ENCODE results near the gene DIPK2B. TPM values are rescaled to one million over a fixed set of nuclear protein-coding genes. Genes with fewer than 3 reads are reported as not detected.

The DIPK2B gene
- total and polyA plus RNA-seq, 2 donors = 1.9 to 3.9 TPM

DNA sequence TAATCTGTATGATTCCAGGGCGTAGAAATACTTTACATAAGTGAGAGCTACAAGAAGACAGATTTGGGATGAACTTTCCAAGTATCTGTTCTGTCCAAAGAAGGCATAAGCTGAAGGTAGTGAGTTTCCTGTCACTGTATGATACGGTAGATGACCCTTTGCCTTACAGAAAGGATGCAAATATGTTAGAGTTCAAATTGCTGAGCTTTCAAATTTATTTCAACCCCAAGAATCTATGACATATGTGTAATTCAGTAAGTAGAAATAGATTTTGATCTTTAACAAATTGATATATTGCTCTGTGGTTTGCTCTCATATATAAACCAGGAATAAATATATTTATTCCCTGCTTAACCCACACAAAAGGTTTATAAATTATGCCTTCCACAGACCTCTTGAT lies 16.5 kb downstream of the DIPK2B start:
- no peaks in the 10 kb centered on the region for H3K36me3 ChIP-seq (ENCODE audit: control insufficient read depth in 2 of 2, insufficient read depth in 2 of 2, low read length in 1 of 2)
- no peak overlapping the region for H3K4me3 ChIP-seq (ENCODE audit: low read length in 2 of 2)
- no peak for DNase-seq (ENCODE audit: low read depth in 6 of 9, low spot score in 9 of 9)
- H3K9me3 ChIP-seq (ENCODE audit: control insufficient read depth in 2 of 2, insufficient read depth in 1 of 2, low read length in 1 of 2) = no peaks in the 10 kb centered on the region
- WGBS = 100% methylated on average over 2 of the region's 2 CpGs
- no peak overlapping the region for H3K27ac ChIP-seq (ENCODE audit: low read depth in 1 of 2, low read length in 1 of 2)
- no peaks in the 10 kb centered on the region for H3K27me3 ChIP-seq (ENCODE audit: control insufficient read depth in 2 of 2, insufficient read depth in 1 of 2, low read length in 1 of 2)
- peaks cover 0 to 4% of the 10 kb centered on the region in 2 donors for H3K4me1 ChIP-seq (ENCODE audit: control insufficient read depth in 2 of 2, insufficient read depth in 2 of 2, low read length in 2 of 2)

DNA sequence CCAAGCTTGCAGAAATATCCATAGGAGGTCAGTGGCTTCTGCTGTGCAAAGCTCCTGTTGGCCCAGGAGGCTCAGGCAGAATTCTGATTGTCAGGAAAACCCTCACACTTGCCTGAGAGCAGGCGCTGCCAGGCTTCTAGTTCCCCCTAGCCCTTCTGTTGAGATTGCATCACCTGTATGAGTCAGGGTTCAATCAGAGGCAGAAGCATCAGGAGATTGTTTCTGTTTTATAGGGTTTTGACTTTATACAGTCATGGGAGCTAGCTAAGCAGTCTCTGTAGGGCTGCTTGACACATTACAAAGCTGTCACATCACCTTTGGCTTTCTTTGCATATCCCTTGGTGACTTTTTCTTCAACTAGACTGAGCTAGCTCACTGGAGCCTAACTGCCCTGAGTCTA lies 27.8 kb downstream of the DIPK2B start:
- no peaks in the 10 kb centered on the region for H3K9me3 ChIP-seq (ENCODE audit: control insufficient read depth in 2 of 2, insufficient read depth in 1 of 2, low read length in 1 of 2)
- no peak for DNase-seq (ENCODE audit: low read depth in 6 of 9, low spot score in 9 of 9)
- H3K27ac ChIP-seq (ENCODE audit: low read depth in 1 of 2, low read length in 1 of 2) = no peak overlapping the region
- H3K36me3 ChIP-seq (ENCODE audit: control insufficient read depth in 2 of 2, insufficient read depth in 2 of 2, low read length in 1 of 2) = no peaks in the 10 kb centered on the region
- H3K4me1 ChIP-seq (ENCODE audit: control insufficient read depth in 2 of 2, insufficient read depth in 2 of 2, low read length in 2 of 2) = no peaks in the 10 kb centered on the region
- no peaks in the 10 kb centered on the region for H3K27me3 ChIP-seq (ENCODE audit: control insufficient read depth in 2 of 2, insufficient read depth in 1 of 2, low read length in 1 of 2)
- no peak overlapping the region for H3K4me3 ChIP-seq (ENCODE audit: low read length in 2 of 2)
- 67% methylated on average over 1 of the region's 1 CpG for WGBS

DNA sequence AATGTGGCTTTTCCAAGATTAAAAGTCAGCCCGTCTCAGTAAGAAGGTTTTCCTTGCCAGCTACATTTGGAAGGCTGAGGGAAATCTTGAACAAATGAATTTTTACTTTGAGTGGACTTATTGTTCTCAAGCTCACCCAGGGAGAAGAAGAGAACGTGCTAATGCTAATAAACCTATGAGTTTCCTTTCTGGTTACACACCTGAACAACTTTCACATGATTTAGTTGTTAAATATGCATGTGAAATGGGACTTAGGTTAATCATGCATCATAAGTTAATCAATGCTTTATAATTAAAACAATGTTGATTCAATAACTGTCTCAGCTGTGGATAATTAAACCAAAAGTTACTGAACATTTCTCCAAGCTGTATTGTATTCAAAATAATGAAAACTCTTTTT lies 33.9 kb downstream of the DIPK2B start:
- Histone ChIP-seq H3K36me3 (ENCODE audit: control insufficient read depth in 2 of 2, insufficient read depth in 2 of 2, low read length in 1 of 2) (no peaks in the 10 kb centered on the region), H3K27ac (ENCODE audit: low read depth in 1 of 2, low read length in 1 of 2) (no peak overlapping the region), H3K9me3 (ENCODE audit: control insufficient read depth in 2 of 2, insufficient read depth in 1 of 2, low read length in 1 of 2) (no peaks in the 10 kb centered on the region), H3K4me1 (ENCODE audit: control insufficient read depth in 2 of 2, insufficient read depth in 2 of 2, low read length in 2 of 2) (no peaks in the 10 kb centered on the region), H3K27me3 (ENCODE audit: control insufficient read depth in 2 of 2, insufficient read depth in 1 of 2, low read length in 1 of 2) (no peaks in the 10 kb centered on the region), H3K4me3 (ENCODE audit: low read length in 2 of 2) (no peak overlapping the region)
- 88% methylated on average over 2 of the region's 2 CpGs for WGBS
- no peak for DNase-seq (ENCODE audit: low read depth in 6 of 9, low spot score in 9 of 9)

DNA sequence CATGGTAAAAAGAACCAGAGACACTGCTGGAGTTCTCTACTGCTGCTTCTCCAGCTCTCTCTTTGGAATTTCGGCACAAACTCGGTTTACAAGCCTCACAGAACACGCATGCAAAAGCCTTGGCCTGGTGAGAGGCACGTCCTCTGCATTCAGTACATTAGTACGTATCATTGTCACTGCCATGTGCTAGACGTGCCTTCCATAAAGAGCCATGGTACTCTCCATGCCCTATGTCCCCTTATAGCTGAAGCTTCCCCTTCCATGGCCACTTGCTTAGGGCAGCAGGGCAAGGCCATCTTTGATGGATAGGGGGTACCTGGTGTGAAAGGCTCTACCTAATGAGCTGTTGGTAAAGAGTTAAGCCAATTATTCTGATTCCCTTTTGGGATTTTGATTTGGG lies 35.0 kb downstream of the DIPK2B start:
- 94% methylated on average over 6 of the region's 6 CpGs for WGBS
- Histone ChIP-seq H3K4me1 (ENCODE audit: control insufficient read depth in 2 of 2, insufficient read depth in 2 of 2, low read length in 2 of 2) (no peaks in the 10 kb centered on the region), H3K4me3 (ENCODE audit: low read length in 2 of 2) (no peak overlapping the region), H3K27me3 (ENCODE audit: control insufficient read depth in 2 of 2, insufficient read depth in 1 of 2, low read length in 1 of 2) (no peaks in the 10 kb centered on the region), H3K9me3 (ENCODE audit: control insufficient read depth in 2 of 2, insufficient read depth in 1 of 2, low read length in 1 of 2) (no peaks in the 10 kb centered on the region), H3K27ac (ENCODE audit: low read depth in 1 of 2, low read length in 1 of 2) (no peak overlapping the region), H3K36me3 (ENCODE audit: control insufficient read depth in 2 of 2, insufficient read depth in 2 of 2, low read length in 1 of 2) (no peaks in the 10 kb centered on the region)
- no peak for DNase-seq (ENCODE audit: low read depth in 6 of 9, low spot score in 9 of 9)

DNA sequence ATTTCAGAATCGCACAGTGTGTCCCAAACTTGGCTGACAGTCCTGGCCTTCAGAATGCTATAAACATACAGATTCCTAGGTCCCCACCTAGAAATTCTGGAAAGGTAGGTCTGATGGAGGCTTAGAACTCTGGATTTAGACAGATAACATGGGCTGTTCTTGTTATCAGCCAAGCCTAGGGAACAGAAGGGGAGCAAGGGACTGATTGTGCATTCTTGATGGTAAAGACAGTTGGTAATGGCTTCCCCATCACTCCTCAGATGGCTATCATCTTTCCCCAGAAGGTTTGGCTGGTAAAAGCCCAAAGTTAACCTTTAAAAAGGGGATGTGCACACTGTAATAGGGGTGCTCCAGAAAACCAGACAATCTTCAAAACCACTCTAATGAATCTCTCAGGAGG lies 35.7 kb downstream of the DIPK2B start:
- Histone ChIP-seq H3K4me1 (ENCODE audit: control insufficient read depth in 2 of 2, insufficient read depth in 2 of 2, low read length in 2 of 2) (no peaks in the 10 kb centered on the region), H3K4me3 (ENCODE audit: low read length in 2 of 2) (no peak overlapping the region), H3K36me3 (ENCODE audit: control insufficient read depth in 2 of 2, insufficient read depth in 2 of 2, low read length in 1 of 2) (no peaks in the 10 kb centered on the region), H3K9me3 (ENCODE audit: control insufficient read depth in 2 of 2, insufficient read depth in 1 of 2, low read length in 1 of 2) (no peaks in the 10 kb centered on the region), H3K27ac (ENCODE audit: low read depth in 1 of 2, low read length in 1 of 2) (no peak overlapping the region), H3K27me3 (ENCODE audit: control insufficient read depth in 2 of 2, insufficient read depth in 1 of 2, low read length in 1 of 2) (no peaks in the 10 kb centered on the region)
- DNase-seq (ENCODE audit: low read depth in 6 of 9, low spot score in 9 of 9) = no peak
- 97% methylated on average over 1 of the region's 1 CpG for WGBS

DNA sequence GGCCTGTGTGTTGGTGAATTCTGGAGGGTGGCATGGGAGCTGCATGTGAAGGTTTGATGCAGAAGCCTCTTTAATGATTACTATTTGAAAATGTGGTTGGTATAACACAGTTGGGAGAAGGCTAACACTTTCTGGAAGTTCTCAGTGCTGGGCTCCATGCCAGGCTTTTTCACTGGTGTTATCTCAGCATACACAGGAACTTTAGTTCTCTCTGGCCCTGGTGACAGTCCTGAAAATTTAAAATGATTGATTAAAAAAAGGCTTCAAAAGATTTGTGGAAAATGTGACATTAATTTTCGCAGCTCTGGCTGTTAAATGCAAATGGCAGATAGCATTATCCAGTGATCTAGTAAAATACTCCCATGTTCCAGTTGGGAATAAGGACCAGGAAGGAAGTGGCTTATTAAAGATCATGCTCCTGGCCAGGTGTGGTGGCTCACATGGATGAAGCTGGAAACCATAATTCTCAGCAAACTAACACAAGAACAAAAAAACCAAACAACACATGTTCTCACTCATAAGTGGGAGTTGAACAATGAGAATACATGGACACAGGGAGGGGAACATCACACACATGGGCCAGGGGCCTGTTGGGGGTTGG lies 36.6 kb downstream of the DIPK2B start:
- no peak for DNase-seq (ENCODE audit: low read depth in 6 of 9, low spot score in 9 of 9)
- Histone ChIP-seq H3K4me1 (ENCODE audit: control insufficient read depth in 2 of 2, insufficient read depth in 2 of 2, low read length in 2 of 2) (no peaks in the 10 kb centered on the region), H3K9me3 (ENCODE audit: control insufficient read depth in 2 of 2, insufficient read depth in 1 of 2, low read length in 1 of 2) (no peaks in the 10 kb centered on the region), H3K4me3 (ENCODE audit: low read length in 2 of 2) (no peak overlapping the region), H3K27me3 (ENCODE audit: control insufficient read depth in 2 of 2, insufficient read depth in 1 of 2, low read length in 1 of 2) (no peaks in the 10 kb centered on the region), H3K36me3 (ENCODE audit: control insufficient read depth in 2 of 2, insufficient read depth in 2 of 2, low read length in 1 of 2) (no peaks in the 10 kb centered on the region), H3K27ac (ENCODE audit: low read depth in 1 of 2, low read length in 1 of 2) (no peak overlapping the region)
- WGBS = 67% methylated on average over 1 of the region's 1 CpG

DNA sequence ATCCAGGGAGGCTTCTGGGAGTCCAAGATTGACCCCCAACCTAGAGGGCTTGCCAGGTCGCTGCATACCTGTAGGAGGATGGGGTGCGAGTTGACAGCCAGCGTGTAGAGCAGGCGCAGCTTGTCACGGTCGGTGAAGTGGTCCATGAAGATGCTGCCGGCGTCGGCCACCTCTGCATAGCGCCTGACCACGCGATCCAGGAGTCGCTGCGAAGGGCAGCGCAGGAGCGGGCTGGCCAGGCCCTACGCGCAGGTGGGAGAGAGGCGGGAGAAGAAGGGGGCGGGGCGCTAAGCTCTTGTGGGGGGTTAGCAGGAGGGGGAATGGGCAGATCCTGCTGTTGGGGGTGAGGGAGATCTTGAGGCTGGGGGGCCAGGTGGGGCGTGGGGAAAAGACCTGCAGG lies 43.0 kb downstream of the DIPK2B start:
- Histone ChIP-seq H3K27ac (ENCODE audit: low read depth in 1 of 2, low read length in 1 of 2) (no peak overlapping the region), H3K36me3 (ENCODE audit: control insufficient read depth in 2 of 2, insufficient read depth in 2 of 2, low read length in 1 of 2) (no peaks in the 10 kb centered on the region), H3K27me3 (ENCODE audit: control insufficient read depth in 2 of 2, insufficient read depth in 1 of 2, low read length in 1 of 2) (no peaks in the 10 kb centered on the region), H3K9me3 (ENCODE audit: control insufficient read depth in 2 of 2, insufficient read depth in 1 of 2, low read length in 1 of 2) (peaks cover 0 to 3% of the 10 kb centered on the region in 2 donors), H3K4me1 (ENCODE audit: control insufficient read depth in 2 of 2, insufficient read depth in 2 of 2, low read length in 2 of 2) (no peaks in the 10 kb centered on the region), H3K4me3 (ENCODE audit: low read length in 2 of 2) (no peak overlapping the region)
- 96% methylated on average over 22 of the region's 22 CpGs for WGBS
- no peak for DNase-seq (ENCODE audit: low read depth in 6 of 9, low spot score in 9 of 9)

DNA sequence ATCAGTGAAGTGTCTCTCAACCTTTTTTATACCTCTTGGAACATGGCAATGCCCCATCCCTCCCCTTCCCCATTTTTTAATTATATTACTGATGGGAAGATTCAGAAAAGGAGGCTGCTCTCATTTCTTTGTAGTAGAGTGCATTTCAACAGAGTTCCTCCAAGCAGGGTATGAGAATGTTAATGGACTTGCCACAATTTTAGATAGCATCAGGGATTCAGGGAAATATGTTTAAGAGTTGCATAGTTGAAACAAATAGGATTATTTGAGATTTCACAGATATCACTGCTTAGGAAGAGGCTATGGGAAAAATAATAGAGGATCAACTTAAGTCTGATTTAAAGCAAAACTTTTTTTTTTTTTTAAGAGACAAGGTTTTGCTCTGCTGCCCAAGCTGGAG lies 46.2 kb downstream of the DIPK2B start:
- no peak overlapping the region for H3K4me3 ChIP-seq (ENCODE audit: low read length in 2 of 2)
- no peak overlapping the region for H3K27ac ChIP-seq (ENCODE audit: low read depth in 1 of 2, low read length in 1 of 2)
- H3K27me3 ChIP-seq (ENCODE audit: control insufficient read depth in 2 of 2, insufficient read depth in 1 of 2, low read length in 1 of 2) = no peaks in the 10 kb centered on the region
- DNase-seq (ENCODE audit: low read depth in 6 of 9, low spot score in 9 of 9) = no peak
- peaks cover 0 to 3% of the 10 kb centered on the region in 2 donors for H3K9me3 ChIP-seq (ENCODE audit: control insufficient read depth in 2 of 2, insufficient read depth in 1 of 2, low read length in 1 of 2)
- H3K4me1 ChIP-seq (ENCODE audit: control insufficient read depth in 2 of 2, insufficient read depth in 2 of 2, low read length in 2 of 2) = no peaks in the 10 kb centered on the region
- no peaks in the 10 kb centered on the region for H3K36me3 ChIP-seq (ENCODE audit: control insufficient read depth in 2 of 2, insufficient read depth in 2 of 2, low read length in 1 of 2)

DNA sequence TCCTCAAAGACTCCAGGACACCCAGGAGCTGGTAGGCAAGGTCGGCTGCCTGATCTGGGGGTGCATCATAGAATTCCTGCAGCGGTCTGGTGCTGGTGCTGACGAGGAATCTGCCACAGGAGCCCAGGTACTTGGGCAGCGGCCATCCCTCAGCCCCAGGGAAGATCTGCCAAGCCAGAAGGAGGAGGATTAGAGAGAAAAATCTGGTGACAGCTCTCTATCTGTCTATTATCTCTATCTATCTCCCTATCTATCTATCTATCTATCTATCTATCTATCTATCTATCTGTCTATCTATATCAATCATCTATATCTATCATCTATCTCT lies 46.7 kb downstream of the DIPK2B start:
- WGBS = 98% methylated on average over 4 of the region's 4 CpGs
- H3K27me3 ChIP-seq (ENCODE audit: control insufficient read depth in 2 of 2, insufficient read depth in 1 of 2, low read length in 1 of 2) = no peaks in the 10 kb centered on the region

More for the DNA sequence above, 46.7 kb downstream of the DIPK2B start:
- Histone ChIP-seq H3K27ac (ENCODE audit: low read depth in 1 of 2, low read length in 1 of 2) (no peak overlapping the region), H3K9me3 (ENCODE audit: control insufficient read depth in 2 of 2, insufficient read depth in 1 of 2, low read length in 1 of 2) (peaks cover 0 to 3% of the 10 kb centered on the region in 2 donors), H3K4me3 (ENCODE audit: low read length in 2 of 2) (no peak overlapping the region), H3K36me3 (ENCODE audit: control insufficient read depth in 2 of 2, insufficient read depth in 2 of 2, low read length in 1 of 2) (no peaks in the 10 kb centered on the region), H3K4me1 (ENCODE audit: control insufficient read depth in 2 of 2, insufficient read depth in 2 of 2, low read length in 2 of 2) (no peaks in the 10 kb centered on the region)
- no peak for DNase-seq (ENCODE audit: low read depth in 6 of 9, low spot score in 9 of 9)
